K562 (cell line): ENCODE measurements around the gene AAGAB. TPM values are rescaled to one million over a fixed set of nuclear protein-coding genes. Genes with fewer than 3 reads are reported as not detected.
A peak's percentile ranks its signal among the peaks of the same experiment; 100 is the strongest.

Experiments
- ATF6 ChIP-seq: sonication (generic); formaldehyde crosslinking; IDR thresholded peaks from 2 replicates; pipeline ENCODE4 v1.4.0; 2020; ENCODE audit warnings: mild to moderate bottlenecking, missing genetic modification reagents
- BMI1 ChIP-seq: fragments of 150-350 bp; IDR thresholded peaks from 2 replicates; pipeline ENCODE4 v1.6.1; 2014; ENCODE audit warnings: low read length
- E2F5 ChIP-seq: sonication (generic); formaldehyde crosslinking; IDR thresholded peaks from 2 replicates; pipeline ENCODE4 v1.8.0; 2022; ENCODE audit warnings: mild to moderate bottlenecking, missing genetic modification reagents
- HBP1 ChIP-seq: fragments of 450-650 bp; formaldehyde crosslinking; IDR thresholded peaks from 2 replicates; pipeline ENCODE4 v1.4.0; 2022; ENCODE audit warnings: missing genetic modification characterization
- HDAC8 ChIP-seq: fragments of 450-650 bp; IDR thresholded peaks from 2 replicates; pipeline ENCODE4 v1.6.1; 2016; ENCODE audit warnings: mild to moderate bottlenecking, missing genetic modification characterization, moderate library complexity, missing compliant biosample characterization
- ID3 ChIP-seq, 2 experiments: fragments of 250-450 bp in 1 of 2; fragments of 450-650 bp in 1 of 2; sonication (Bioruptor Pico) in 1 of 2; IDR thresholded peaks; 2 replicates each; pipeline versions ENCODE4 v1.6.1 to v1.8.0; 2016 to 2021; ENCODE audit warnings: mild to moderate bottlenecking in 2 of 2, moderate library complexity in 2 of 2, missing compliant biosample characterization in 1 of 2, missing genetic modification characterization in 1 of 2
- MCM3 ChIP-seq: fragments of 450-650 bp; IDR thresholded peaks from 2 replicates; pipeline ENCODE4 v1.6.1; 2016
- MEF2D ChIP-seq: conservative IDR thresholded peaks from 2 replicates; pipeline ENCODE4 v1.6.1; 2016; ENCODE audit warnings: low read depth, missing genetic modification characterization, missing compliant biosample characterization
- MYBL2 ChIP-seq, 2 experiments: fragments of 450-650 bp in 1 of 2; sonication (generic) in 1 of 2; formaldehyde crosslinking in 1 of 2; IDR thresholded peaks; 2 replicates each; pipeline versions ENCODE4 v1.6.1 to v1.8.1; 2017 to 2022; ENCODE audit warnings: borderline replicate concordance in 1 of 2, inconsistent platforms in 1 of 2, low read depth in 1 of 2, mild to moderate bottlenecking in 1 of 2, missing genetic modification reagents in 1 of 2, moderate library complexity in 1 of 2
- STAT6 ChIP-seq: sonication (generic); formaldehyde crosslinking; IDR thresholded peaks from 2 replicates; pipeline ENCODE4 v1.8.1; 2023; ENCODE audit warnings: mild to moderate bottlenecking, missing genetic modification reagents
- ZNF23 ChIP-seq: fragments of 250-450 bp; sonication (Bioruptor Pico); IDR thresholded peaks from 2 replicates; pipeline ENCODE4 v1.4.0; 2020; ENCODE audit warnings: mild to moderate bottlenecking
- ZNF24 ChIP-seq: fragments of 450-650 bp; IDR thresholded peaks from 2 replicates; pipeline ENCODE4 v1.6.1; 2016
- ZNF274 ChIP-seq: IDR thresholded peaks from 2 replicates; pipeline ENCODE4 v1.6.1; 2011; ENCODE audit warnings: low read depth, mild to moderate bottlenecking, low read length, moderate library complexity, borderline replicate concordance
- polyA plus RNA-seq, 8 experiments: library from polyadenylated mRNA; depleted of rRNA in 4 of 8; stranded (reverse) in 5 of 8; unstranded in 3 of 8; fragments of >200 nt; fragmentation: Nextera tagmentation in 2 of 8; fragmentation: Illumina TruSeq in 1 of 8; extraction: Ambion mirVana in 2 of 8; extraction: Trizol in 1 of 8; gene quantifications; 2 replicates each; pipeline versions ENCODE4 v1.2.1 to v1.2.3, GENCODE V29; 2011 to 2014; ENCODE audit warnings: inconsistent platforms in 1 of 8, missing spikeins in 1 of 8
- total RNA-seq, 7 experiments: library from RNA; depleted of rRNA in 6 of 7; stranded (reverse); fragments of >200 nt in 6 of 7; fragmentation: Illumina TruSeq in 2 of 7; extraction: Trizol in 2 of 7; gene quantifications; 2 replicates each; pipeline versions ENCODE4 v1.2.1 to v1.2.3, GENCODE V29; 2011 to 2021; ENCODE audit warnings: low replicate concordance in 1 of 7
- TF ChIP-seq, protein P1 (sequence below): fragments of 450-650 bp; formaldehyde crosslinking; IDR thresholded peaks from 2 replicates; pipeline ENCODE4 v1.4.0; 2020; ENCODE audit warnings: mild to moderate bottlenecking, moderate library complexity

AAGAB gene
- total and polyA plus RNA-seq, 9 of the 15 experiments (the other 6 are each of a cell fraction or from before 2014, with no cell fraction given), result 17.8 to 109 (median 58.3) TPM

DNA sequence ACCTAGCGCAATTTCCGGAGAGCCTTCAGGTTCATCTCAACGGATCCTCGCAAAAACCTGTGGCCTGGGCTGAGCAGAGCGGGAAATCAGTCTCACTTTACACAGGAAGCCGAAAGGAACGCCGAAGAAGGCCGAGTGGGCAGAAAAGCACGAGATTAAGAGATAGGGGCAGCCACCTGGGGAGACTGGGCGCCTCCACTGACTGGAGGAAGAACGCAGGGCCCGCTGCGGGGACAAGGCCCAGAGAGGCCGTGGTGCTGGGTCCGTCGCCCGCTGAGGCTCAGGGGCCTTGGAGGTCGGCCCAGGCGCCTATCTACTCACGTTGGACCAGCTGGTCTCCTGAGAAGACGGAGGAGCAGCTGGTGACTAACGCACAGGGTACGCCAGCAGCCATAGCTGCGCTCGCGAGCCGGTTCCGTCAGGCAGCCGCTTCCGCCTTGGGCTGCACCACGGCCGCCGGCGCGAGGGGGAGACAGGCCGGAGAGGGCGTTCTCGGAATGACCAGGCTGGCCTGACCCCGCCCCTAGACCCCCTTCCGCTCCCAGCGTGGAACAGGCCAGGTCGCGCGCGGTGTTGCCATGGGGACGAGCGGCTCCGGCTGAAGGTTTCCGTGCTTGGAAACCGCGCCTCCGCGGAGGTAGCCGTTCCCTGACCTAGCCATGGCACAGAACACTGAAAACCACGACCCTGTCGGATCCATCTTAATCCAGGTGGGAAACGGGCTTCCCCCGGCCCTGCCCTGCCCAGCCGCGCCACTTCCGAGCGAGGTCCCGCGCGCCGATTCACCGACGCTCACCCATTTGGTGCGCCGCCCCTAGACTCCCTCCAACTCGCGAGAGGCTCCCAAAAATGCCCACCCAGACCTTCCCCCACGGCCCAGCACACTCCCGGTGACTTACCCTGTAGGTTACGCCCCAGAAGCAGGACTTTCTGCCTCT lies at the start of gene AAGAB, which contains the start of gene IQCH (continued):
- TF ChIP-seq HBP1 (CRISPR knock-in tag) (no peak), ZNF274 (no peak), MEF2D (tag) (0 out of 2 replicates have a peak, but pooled peaks have one; percentile 24), ZNF23 (CRISPR knock-in tag) (no peak), ID3 (CRISPR knock-in tag; IDR thresholded peaks at IDR 0.05) (no peak), ID3 (tag; IDR thresholded peaks at IDR 0.05) (peak; percentile 56; the same call in 1 of the 2 replicates), STAT6 (CRISPR knock-in tag) (no peak), ZNF24 (peak; percentile 76), E2F5 (CRISPR knock-in tag) (peak; percentile 82; the same call in 1 of the 2 replicates), BMI1 (peak; percentile 94), MYBL2 (IDR thresholded peaks at IDR 0.05; ENCODE audit: low read depth) (no peak), MYBL2 (CRISPR knock-in tag; IDR thresholded peaks at IDR 0.05; ENCODE audit: borderline replicate concordance) (no peak), MCM3 (no peak), ATF6 (no peak), HDAC8 (no peak)
- TF ChIP-seq, protein P1, sequence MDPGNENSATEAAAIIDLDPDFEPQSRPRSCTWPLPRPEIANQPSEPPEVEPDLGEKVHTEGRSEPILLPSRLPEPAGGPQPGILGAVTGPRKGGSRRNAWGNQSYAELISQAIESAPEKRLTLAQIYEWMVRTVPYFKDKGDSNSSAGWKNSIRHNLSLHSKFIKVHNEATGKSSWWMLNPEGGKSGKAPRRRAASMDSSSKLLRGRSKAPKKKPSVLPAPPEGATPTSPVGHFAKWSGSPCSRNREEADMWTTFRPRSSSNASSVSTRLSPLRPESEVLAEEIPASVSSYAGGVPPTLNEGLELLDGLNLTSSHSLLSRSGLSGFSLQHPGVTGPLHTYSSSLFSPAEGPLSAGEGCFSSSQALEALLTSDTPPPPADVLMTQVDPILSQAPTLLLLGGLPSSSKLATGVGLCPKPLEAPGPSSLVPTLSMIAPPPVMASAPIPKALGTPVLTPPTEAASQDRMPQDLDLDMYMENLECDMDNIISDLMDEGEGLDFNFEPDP, result no peak
